Amniotic epithelial cell (primary cell): Measurements from ENCODE around the gene SPHK1.
A peak's percentile ranks its signal among the peaks of the same experiment; 100 is the strongest.

Experiments used
- DNase-seq: peaks from one replicate; pipeline ENCODE4 v3.0.0-alpha.2; 2010; ENCODE audit warnings: low read depth

SPHK1 gene

DNA sequence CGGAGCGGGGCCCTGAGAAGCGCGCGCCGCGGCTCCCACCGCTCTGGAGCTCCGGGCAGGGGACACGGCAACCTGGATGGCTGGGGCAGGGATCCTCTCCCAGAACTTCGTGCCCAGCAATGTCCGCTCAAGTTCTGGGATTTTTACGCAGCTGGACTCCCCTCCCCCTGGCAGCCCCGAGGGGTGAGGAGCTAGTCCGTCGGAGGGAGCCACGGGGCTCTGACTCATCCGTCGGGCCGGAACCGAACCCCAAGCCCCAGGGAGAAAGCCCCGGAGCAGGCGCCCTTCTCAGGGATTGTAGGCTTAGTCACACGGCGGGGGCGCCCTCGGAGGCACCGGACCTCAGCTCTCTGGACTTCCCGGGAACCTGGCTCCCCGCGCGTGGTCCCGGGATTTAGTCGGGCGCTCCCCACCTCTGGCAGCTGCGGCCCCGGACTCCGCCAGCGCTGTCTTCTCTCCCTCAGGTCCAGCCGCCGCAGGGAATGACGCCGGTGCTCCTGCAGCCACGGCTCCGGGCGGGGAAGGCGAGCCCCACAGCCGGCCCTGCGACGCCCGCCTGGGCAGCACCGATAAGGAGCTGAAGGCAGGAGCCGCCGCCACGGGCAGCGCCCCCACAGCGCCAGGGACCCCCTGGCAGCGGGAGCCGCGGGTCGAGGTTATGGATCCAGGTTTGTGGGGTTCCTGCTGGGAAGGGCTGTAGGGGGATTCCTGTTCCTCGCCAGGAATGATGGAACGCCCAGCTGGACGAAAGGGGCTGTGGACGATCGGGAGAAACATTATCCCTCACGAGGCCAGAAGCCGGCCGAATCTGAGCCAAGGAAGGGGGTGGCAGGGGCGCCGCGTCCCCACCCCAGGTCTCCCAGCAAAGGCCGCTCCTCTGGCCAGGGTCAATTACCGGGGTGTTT, 830 bp downstream of the SPHK1 start:
- peak; percentile 45 for DNase-seq

- DNase-seq: peak; percentile 66
Measured at GRCh38 chr17:76385892-76386786, 1.7 kb downstream of the SPHK1 start.

- DNase-seq: no peak
Measured at GRCh38 chr17:76386966-76387765, 2.8 kb downstream of the SPHK1 start.

DNA sequence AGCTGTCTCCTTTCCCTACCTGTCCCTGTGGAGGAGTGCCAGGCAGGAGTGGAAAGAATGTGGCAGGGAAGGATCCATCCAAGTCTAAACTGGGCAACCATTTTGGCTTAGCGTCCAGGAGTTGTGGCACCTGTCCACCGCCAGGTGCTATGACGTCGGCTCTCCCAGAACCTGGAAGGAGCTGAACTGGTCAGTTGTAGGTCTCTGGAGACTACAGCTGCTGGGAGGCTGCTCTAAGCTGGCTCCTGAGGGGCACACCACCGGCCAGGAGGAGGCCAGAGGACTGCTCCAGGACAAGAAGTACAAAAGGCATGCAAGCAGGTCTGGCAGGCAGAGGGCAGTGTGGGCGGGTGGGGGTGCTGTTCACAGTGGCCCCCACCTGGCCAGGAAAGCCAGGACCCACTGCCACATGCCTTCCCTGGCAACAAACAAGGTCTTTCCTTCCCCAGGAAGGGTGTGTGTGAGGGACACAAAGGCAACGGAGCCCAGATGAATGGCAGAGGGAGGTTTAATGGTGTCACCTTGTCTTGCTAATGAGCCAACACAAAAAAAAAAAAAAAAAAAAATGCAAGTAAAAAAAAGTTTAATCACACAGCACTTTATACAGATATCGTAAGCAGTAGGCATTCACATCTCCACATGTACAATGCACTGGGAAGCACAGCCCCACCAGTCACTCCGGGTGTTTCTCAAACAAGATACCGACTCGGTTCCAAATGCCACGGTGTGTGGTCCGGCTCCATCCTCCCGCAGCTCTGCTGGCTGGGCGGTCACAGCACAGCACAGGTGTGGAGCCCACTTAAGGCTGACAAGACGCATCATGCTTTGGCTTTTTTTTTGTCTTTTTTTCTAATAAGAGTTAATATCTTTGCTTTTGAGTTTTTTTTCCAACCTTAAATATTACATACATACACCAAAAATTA, 4.8 kb downstream of the SPHK1 start:
- DNase-seq: no peak

DNA sequence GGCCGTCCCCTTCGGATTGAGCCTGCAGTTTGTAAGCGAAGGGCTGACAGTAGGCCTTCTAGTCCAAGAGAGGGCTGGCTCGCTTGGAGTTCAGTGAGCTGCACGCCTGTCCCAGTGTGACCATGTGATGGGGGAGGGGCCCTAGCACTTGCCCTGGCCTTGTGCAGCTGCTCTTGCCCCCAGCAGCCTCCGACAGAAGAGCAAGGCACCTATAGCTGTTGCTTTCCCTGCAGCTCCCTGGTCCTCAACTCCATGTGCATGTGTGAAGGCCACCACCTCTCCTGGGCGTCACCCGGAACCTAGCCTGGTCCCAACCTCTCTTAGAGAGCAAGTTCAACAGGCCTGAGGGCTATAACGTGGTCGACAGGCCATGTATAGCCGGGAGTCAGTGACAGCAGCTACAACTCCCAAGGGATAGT, 5.6 kb downstream of the SPHK1 start:
- no peak for DNase-seq

GRCh38 chr17:76391200-76391715, 6.8 kb downstream of the SPHK1 start:
- no peak for DNase-seq

DNA sequence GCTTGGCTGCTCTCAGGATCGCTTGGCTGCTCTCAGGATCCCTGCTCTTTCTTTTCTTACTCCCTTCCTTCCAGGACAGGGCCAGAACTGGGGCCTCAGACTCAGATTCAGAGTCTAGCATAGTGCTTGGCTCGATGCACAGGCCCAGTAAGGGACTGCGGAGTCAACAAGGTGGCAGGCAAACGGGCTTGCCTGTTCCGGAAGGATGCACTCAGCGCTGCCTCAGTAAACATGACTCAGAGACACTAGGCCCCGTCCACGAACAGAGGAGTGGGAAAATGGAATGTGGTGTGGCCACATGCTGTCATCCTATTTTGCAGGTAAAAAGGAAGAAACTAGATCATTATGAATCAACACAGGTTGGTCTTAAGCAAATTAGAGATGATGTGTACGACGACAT, 9.8 kb downstream of the SPHK1 start:
- DNase-seq: no peak

GRCh38 chr17:76395980-76396379, 11.6 kb downstream of the SPHK1 start:
- DNase-seq: no peak

DNA sequence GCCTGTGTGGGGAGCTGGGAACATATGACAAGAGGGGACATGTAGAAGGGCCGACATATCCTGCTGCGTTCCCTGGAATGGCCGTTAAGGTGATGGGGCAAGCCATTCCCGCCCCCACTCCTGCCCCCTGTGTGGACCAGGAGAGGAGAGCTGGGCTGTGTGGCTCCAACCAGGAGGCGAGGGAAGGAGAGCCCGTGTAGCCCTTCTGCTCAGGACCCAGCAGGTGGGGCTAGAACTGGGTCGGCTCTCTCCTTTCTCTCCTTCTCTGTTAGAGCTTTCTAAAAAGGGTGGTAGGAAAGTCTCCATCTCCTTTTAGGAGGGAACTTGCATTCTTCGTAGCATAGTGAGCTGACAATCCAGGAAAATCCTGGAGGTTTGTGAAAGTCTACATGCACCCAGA, 12.8 kb downstream of the SPHK1 start:
- DNase-seq: no peak

DNA sequence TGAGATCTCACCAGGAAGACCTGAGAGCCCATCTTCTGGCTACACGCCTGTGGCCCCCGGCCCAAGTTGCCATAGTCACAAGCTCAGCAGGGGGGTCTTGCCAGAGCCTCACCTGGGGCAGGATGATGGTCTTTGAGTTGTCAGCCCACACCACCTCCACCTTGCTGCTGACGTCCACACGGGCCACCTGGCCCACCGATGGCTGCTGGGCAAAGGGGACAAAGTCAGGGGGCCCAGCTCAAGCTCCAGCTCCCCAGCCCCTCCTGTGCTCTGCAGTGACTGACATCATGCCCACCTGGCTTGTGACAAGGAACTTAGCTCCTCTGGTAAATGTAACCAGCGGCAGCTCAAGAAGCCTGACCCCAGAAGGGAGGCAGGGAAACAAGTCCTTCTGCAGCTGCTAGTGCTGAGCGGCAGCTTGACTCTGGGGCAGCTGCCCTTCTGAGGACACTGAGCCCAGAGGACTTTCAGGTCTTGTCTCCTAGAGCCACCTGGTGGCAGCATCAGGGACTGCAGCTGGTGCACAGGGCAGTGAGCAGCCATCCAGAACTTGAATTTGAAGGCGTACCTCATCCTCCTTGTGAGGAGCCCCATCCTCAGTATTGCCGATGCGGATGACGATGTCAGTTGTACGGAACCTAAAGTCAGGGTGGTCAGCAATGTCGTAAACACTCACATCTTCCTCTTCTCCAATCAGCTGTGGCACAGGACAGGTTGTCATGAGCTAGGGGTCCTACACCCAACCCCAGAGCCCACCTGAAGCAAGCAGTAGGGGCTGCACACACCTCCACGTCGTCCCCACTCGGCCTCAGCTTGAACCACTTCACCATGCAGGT, 13.5 kb downstream of the SPHK1 start:
- DNase-seq: peak; percentile 72

GRCh38 chr17:76398523-76399174, 14.2 kb downstream of the SPHK1 start:
- no peak for DNase-seq

- no peak for DNase-seq
Measured at GRCh38 chr17:76399175-76400172, 15.1 kb downstream of the SPHK1 start.

- DNase-seq: no peak
Measured at GRCh38 chr17:76402711-76403110, 18.3 kb downstream of the SPHK1 start.

DNA sequence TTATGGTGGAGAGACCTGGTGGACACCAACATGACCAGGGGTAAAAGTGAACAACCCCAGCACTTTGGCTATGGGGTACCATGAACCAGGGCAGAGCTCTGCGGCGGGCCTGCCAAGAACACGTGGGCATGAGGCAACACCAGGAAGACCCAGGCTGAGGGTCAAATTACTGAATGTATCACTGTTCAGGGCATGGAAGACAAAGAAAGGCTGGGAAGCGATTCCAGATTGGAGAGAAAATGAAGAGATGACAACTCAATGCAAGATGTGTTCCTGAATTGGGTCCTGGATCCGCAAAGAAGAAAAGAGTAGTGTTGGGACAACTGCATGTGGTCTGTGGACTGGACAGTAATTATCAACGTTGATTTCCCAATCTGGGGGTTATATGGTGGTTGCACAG, 19.8 kb downstream of the SPHK1 start:
- DNase-seq: no peak

DNA sequence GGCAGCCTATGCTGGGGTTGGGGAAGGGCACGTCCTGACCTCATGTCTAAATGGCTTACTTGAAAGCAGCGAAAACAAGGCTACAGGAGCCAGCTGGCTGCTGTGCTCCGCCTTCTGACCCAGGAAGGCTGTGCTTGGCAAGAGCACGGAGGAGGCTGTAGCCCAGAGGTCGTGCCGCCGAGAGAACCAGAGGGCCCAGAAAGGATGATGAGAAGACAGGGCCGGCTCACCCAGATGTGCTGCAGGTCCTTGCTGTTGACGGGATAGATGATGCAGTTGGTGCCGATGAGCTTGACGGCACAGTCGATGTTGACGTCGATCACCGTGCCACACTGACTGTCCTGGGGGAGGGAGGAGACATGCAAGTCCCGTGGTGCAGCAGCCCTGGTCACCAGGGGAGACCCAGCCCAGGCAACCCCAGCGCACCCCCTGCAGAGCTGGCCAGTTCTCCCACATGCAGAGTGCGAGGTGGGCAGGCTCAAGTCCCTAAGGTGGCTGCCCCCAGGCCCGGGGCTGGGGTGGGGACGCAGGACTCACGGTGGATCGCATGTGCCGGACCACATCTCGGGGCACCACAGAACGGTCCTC, 20.7 kb downstream of the SPHK1 start:
- DNase-seq: no peak

GRCh38 chr17:76405607-76405966, 21.2 kb downstream of the SPHK1 start:
- no peak for DNase-seq

GRCh38 chr17:76405967-76406647, 21.7 kb downstream of the SPHK1 start:
- no peak for DNase-seq
